Measurements from ENCODE around the gene S100A8.

DNA sequence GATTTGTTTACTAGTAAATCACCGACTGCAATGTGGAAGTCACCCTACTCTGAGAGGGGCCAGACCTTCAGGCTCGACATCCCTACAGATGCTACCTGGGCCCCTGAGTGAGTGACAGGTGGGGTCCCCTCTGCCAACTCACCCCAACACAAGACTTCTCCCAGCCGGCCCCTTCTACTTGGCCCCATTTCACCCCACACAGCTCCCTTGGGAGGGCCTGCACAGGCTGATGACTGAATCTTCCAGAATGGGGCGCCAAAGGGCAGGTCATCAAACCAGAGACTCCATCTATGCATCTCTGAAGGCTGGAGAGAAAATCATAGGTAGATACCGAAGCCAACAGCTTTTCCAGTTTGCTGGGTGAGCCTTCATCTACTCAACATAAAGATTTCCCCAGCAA, 9.4 kb upstream of the S100A8 start:
- TF ChIP-seq, protein P1, sequence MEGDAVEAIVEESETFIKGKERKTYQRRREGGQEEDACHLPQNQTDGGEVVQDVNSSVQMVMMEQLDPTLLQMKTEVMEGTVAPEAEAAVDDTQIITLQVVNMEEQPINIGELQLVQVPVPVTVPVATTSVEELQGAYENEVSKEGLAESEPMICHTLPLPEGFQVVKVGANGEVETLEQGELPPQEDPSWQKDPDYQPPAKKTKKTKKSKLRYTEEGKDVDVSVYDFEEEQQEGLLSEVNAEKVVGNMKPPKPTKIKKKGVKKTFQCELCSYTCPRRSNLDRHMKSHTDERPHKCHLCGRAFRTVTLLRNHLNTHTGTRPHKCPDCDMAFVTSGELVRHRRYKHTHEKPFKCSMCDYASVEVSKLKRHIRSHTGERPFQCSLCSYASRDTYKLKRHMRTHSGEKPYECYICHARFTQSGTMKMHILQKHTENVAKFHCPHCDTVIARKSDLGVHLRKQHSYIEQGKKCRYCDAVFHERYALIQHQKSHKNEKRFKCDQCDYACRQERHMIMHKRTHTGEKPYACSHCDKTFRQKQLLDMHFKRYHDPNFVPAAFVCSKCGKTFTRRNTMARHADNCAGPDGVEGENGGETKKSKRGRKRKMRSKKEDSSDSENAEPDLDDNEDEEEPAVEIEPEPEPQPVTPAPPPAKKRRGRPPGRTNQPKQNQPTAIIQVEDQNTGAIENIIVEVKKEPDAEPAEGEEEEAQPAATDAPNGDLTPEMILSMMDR (IDR thresholded peaks at IDR 0.05; ENCODE audit: low read depth, low read length, missing input control): no peak
- TF ChIP-seq, protein P2, sequence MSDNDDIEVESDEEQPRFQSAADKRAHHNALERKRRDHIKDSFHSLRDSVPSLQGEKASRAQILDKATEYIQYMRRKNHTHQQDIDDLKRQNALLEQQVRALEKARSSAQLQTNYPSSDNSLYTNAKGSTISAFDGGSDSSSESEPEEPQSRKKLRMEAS (IDR thresholded peaks at IDR 0.05): no peak
- TF ChIP-seq RAD21 (IDR thresholded peaks at IDR 0.05): no peak
- TF ChIP-seq TAF1 (conservative IDR thresholded peaks at IDR 0.05): no peak
- TF ChIP-seq, protein P3, sequence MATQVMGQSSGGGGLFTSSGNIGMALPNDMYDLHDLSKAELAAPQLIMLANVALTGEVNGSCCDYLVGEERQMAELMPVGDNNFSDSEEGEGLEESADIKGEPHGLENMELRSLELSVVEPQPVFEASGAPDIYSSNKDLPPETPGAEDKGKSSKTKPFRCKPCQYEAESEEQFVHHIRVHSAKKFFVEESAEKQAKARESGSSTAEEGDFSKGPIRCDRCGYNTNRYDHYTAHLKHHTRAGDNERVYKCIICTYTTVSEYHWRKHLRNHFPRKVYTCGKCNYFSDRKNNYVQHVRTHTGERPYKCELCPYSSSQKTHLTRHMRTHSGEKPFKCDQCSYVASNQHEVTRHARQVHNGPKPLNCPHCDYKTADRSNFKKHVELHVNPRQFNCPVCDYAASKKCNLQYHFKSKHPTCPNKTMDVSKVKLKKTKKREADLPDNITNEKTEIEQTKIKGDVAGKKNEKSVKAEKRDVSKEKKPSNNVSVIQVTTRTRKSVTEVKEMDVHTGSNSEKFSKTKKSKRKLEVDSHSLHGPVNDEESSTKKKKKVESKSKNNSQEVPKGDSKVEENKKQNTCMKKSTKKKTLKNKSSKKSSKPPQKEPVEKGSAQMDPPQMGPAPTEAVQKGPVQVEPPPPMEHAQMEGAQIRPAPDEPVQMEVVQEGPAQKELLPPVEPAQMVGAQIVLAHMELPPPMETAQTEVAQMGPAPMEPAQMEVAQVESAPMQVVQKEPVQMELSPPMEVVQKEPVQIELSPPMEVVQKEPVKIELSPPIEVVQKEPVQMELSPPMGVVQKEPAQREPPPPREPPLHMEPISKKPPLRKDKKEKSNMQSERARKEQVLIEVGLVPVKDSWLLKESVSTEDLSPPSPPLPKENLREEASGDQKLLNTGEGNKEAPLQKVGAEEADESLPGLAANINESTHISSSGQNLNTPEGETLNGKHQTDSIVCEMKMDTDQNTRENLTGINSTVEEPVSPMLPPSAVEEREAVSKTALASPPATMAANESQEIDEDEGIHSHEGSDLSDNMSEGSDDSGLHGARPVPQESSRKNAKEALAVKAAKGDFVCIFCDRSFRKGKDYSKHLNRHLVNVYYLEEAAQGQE (IDR thresholded peaks at IDR 0.05): no peak
- no peak for TF ChIP-seq EGR1 (IDR thresholded peaks at IDR 0.05; ENCODE audit: low read depth in 2 of 2)

All from liver (tissue), 3 donors.